Measurements from ENCODE around the gene NKX1-1.

- TF ChIP-seq U2AF1 (optimal IDR thresholded peaks at IDR 0.05; ENCODE audit: low read depth, low read length) (no peak), USF1 (CRISPR knock-in tag; IDR thresholded peaks at IDR 0.05) (no peak), ILF3 (IDR thresholded peaks at IDR 0.05; ENCODE audit: borderline replicate concordance) (no peak), RCOR1 (IDR thresholded peaks at IDR 0.05; ENCODE audit: borderline replicate concordance in 1 of 2, low read depth in 2 of 2, low read length in 2 of 2) (no peak), E4F1 (CRISPR knock-in tag; IDR thresholded peaks at IDR 0.05; ENCODE audit: borderline replicate concordance) (no peak), CTCF (IDR thresholded peaks at IDR 0.05 in 2 of 3, conservative IDR thresholded peaks at IDR 0.05 in 1 of 3; ENCODE audit: insufficient read depth in 2 of 3, low read depth in 1 of 3, low read length in 3 of 3) (no peak), TBP (optimal IDR thresholded peaks at IDR 0.05; ENCODE audit: low read depth, low read length) (no peak), SAFB (IDR thresholded peaks at IDR 0.05; ENCODE audit: borderline replicate concordance, low read depth, low read length) (no peak), BCOR (IDR thresholded peaks at IDR 0.05) (no peak), MAZ (CRISPR knock-in tag; conservative IDR thresholded peaks at IDR 0.05 in 1 of 2, IDR thresholded peaks at IDR 0.05 in 1 of 2) (no peak), MEIS2 (IDR thresholded peaks at IDR 0.05; ENCODE audit: partially characterized antibody) (no peak), POLR2A (conservative IDR thresholded peaks at IDR 0.05) (no peak), CHD4 (IDR thresholded peaks at IDR 0.05; ENCODE audit: insufficient read depth, insufficient replicate concordance, low read depth, low read length, poor library complexity, severe bottlenecking) (no peak)
These were observed 47.7 kb downstream of the NKX1-1 start for GRCh38 chr4:1358421-1359143.

Data from K562 (cell line).